ENCODE measurements around the gene PSMD1.

DNA sequence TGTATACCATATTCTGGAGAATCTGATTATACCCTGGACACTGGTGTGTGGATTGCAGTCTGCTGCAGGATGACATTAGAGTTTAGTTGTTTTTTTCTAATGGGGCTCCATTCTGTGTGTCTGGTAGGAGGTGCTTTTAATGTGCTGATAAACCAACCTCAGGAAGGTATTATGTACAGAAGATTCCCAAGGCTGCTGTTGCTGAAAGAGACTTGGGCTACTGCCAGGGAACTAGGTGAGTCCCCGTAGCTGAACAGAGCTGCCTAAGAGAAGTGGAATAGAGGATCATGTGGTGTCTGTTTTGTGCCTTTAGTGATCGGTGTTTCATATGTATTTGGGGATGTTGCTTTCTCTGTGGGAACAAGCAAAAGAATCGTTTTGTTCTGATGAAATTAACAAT, 44.2 kb upstream of the PSMD1 start:
- TF ChIP-seq CTCF (IDR thresholded peaks at IDR 0.05) (no peak), POLR2A (IDR thresholded peaks at IDR 0.05) (no peak)
